Stimulated activated memory B cell treated with anti-CD40 and anti-IgM and Interleukin-4, amounts not matched to agents 10 μg/mL and 1 μg/mL and 100 μg/mL, for 72 hours (primary cell): ENCODE results near the gene RPGRIP1L.

Experiments used
- ATAC-seq: fragments of 150-1000 bp; cut with Tn5 transposase; 2 replicates; pipeline ENCODE4 v1.10.0; 2021
- H3K27ac Mint-ChIP-seq: one replicate; pipeline ENCODE4 v1.8.0; 2022; ENCODE audit warnings: mild to moderate bottlenecking, mixed read lengths
- H3K27me3 Mint-ChIP-seq: one replicate; pipeline ENCODE4 v1.8.0; 2022; ENCODE audit warnings: mixed read lengths
- H3K36me3 Mint-ChIP-seq: one replicate; pipeline ENCODE4 v1.8.0; 2022; ENCODE audit warnings: mixed read lengths
- H3K4me1 Mint-ChIP-seq: one replicate; pipeline ENCODE4 v1.8.0; 2022; ENCODE audit warnings: mixed read lengths
- H3K4me3 Mint-ChIP-seq: one replicate; pipeline ENCODE4 v1.8.0; 2022; ENCODE audit warnings: mild to moderate bottlenecking, moderate library complexity, mixed read lengths
- H3K9me3 Mint-ChIP-seq: one replicate; pipeline ENCODE4 v1.8.0; 2022; ENCODE audit warnings: mixed read lengths

RPGRIP1L gene

GRCh38 chr16:53643474-53643873, 60.2 kb downstream of the RPGRIP1L start:
- peaks cover 21% of the 10 kb centered on the region for H3K9me3 Mint-ChIP-seq
- no peak overlapping the region for H3K4me3 Mint-ChIP-seq
- no peaks in the 10 kb centered on the region for H3K27me3 Mint-ChIP-seq
- ATAC-seq = no peak
- H3K27ac Mint-ChIP-seq = no peak overlapping the region
- H3K4me1 Mint-ChIP-seq = no peaks in the 10 kb centered on the region
- peaks cover 62% of the 10 kb centered on the region for H3K36me3 Mint-ChIP-seq

GRCh38 chr16:53642094-53642493, 61.6 kb downstream of the RPGRIP1L start:
- ATAC-seq = no peak
- H3K4me1 Mint-ChIP-seq = no peaks in the 10 kb centered on the region
- no peak overlapping the region for H3K4me3 Mint-ChIP-seq
- H3K9me3 Mint-ChIP-seq = peaks cover 21% of the 10 kb centered on the region
- no peaks in the 10 kb centered on the region for H3K27me3 Mint-ChIP-seq
- peaks cover 62% of the 10 kb centered on the region for H3K36me3 Mint-ChIP-seq
- no peak overlapping the region for H3K27ac Mint-ChIP-seq

GRCh38 chr16:53636978-53637377, 66.7 kb downstream of the RPGRIP1L start:
- no peak overlapping the region for H3K27ac Mint-ChIP-seq

GRCh38 chr16:53632526-53632925, 71.1 kb downstream of the RPGRIP1L start:
- Mint-ChIP-seq H3K27me3 (no peaks in the 10 kb centered on the region), H3K4me3 (no peak overlapping the region), H3K27ac (no peak overlapping the region), H3K36me3 (peaks cover 13% of the 10 kb centered on the region), H3K4me1 (no peaks in the 10 kb centered on the region), H3K9me3 (no peaks in the 10 kb centered on the region)
- no peak for ATAC-seq

More at GRCh38 chr16:53636978-53637377, 66.7 kb downstream of the RPGRIP1L start:
- H3K27me3 Mint-ChIP-seq = no peaks in the 10 kb centered on the region
- H3K9me3 Mint-ChIP-seq = no peaks in the 10 kb centered on the region
- H3K4me3 Mint-ChIP-seq = no peak overlapping the region
- ATAC-seq = no peak
- H3K4me1 Mint-ChIP-seq = no peaks in the 10 kb centered on the region
- H3K36me3 Mint-ChIP-seq = peaks cover 25% of the 10 kb centered on the region

GRCh38 chr16:53631236-53632025, 72.2 kb downstream of the RPGRIP1L start:
- Mint-ChIP-seq H3K27me3 (no peaks in the 10 kb centered on the region), H3K9me3 (no peaks in the 10 kb centered on the region), H3K4me1 (no peaks in the 10 kb centered on the region), H3K36me3 (peaks cover 5% of the 10 kb centered on the region), H3K27ac (no peak overlapping the region), H3K4me3 (no peak overlapping the region)
- no peak for ATAC-seq

- no peak for ATAC-seq
- Mint-ChIP-seq H3K4me3 (no peak overlapping the region), H3K27ac (no peak overlapping the region), H3K36me3 (peaks cover 5% of the 10 kb centered on the region), H3K9me3 (no peaks in the 10 kb centered on the region), H3K27me3 (no peaks in the 10 kb centered on the region), H3K4me1 (no peaks in the 10 kb centered on the region)
Measured at GRCh38 chr16:53629607-53630312, 73.9 kb downstream of the RPGRIP1L start.

GRCh38 chr16:53629151-53629550, 74.5 kb downstream of the RPGRIP1L start:
- H3K27ac Mint-ChIP-seq = no peak overlapping the region
- no peak for ATAC-seq
- no peaks in the 10 kb centered on the region for H3K9me3 Mint-ChIP-seq

GRCh38 chr16:53626811-53627210, 76.8 kb downstream of the RPGRIP1L start:
- H3K4me3 Mint-ChIP-seq = no peak overlapping the region
- no peaks in the 10 kb centered on the region for H3K27me3 Mint-ChIP-seq
- ATAC-seq = no peak
- H3K27ac Mint-ChIP-seq = no peak overlapping the region
- no peaks in the 10 kb centered on the region for H3K9me3 Mint-ChIP-seq
- H3K36me3 Mint-ChIP-seq = no peaks in the 10 kb centered on the region
- no peaks in the 10 kb centered on the region for H3K4me1 Mint-ChIP-seq

More at GRCh38 chr16:53629151-53629550, 74.5 kb downstream of the RPGRIP1L start:
- Mint-ChIP-seq H3K27me3 (no peaks in the 10 kb centered on the region), H3K4me1 (no peaks in the 10 kb centered on the region), H3K36me3 (no peaks in the 10 kb centered on the region), H3K4me3 (no peak overlapping the region)

GRCh38 chr16:53626161-53626560, 77.5 kb downstream of the RPGRIP1L start:
- no peaks in the 10 kb centered on the region for H3K36me3 Mint-ChIP-seq
- no peaks in the 10 kb centered on the region for H3K4me1 Mint-ChIP-seq
- H3K27ac Mint-ChIP-seq = no peak overlapping the region
- H3K4me3 Mint-ChIP-seq = no peak overlapping the region
- no peaks in the 10 kb centered on the region for H3K9me3 Mint-ChIP-seq
- no peak for ATAC-seq
- no peaks in the 10 kb centered on the region for H3K27me3 Mint-ChIP-seq

GRCh38 chr16:53625221-53625620, 78.4 kb downstream of the RPGRIP1L start:
- Mint-ChIP-seq H3K9me3 (no peaks in the 10 kb centered on the region), H3K27ac (no peak overlapping the region)

GRCh38 chr16:53622315-53622714, 81.3 kb downstream of the RPGRIP1L start:
- Mint-ChIP-seq H3K36me3 (peaks cover 15% of the 10 kb centered on the region), H3K4me3 (no peak overlapping the region), H3K27ac (no peak overlapping the region), H3K4me1 (no peaks in the 10 kb centered on the region), H3K27me3 (no peaks in the 10 kb centered on the region), H3K9me3 (no peaks in the 10 kb centered on the region)
- ATAC-seq = no peak

More at GRCh38 chr16:53625221-53625620, 78.4 kb downstream of the RPGRIP1L start:
- Mint-ChIP-seq H3K36me3 (no peaks in the 10 kb centered on the region), H3K4me1 (no peaks in the 10 kb centered on the region), H3K4me3 (no peak overlapping the region), H3K27me3 (no peaks in the 10 kb centered on the region)
- ATAC-seq = peak; percentile 82

- ATAC-seq = no peak
- Mint-ChIP-seq H3K36me3 (peaks cover 15% of the 10 kb centered on the region), H3K9me3 (no peaks in the 10 kb centered on the region), H3K27ac (no peak overlapping the region), H3K4me1 (no peaks in the 10 kb centered on the region), H3K4me3 (no peak overlapping the region), H3K27me3 (no peaks in the 10 kb centered on the region)
Measured at GRCh38 chr16:53620476-53620875, 83.2 kb downstream of the RPGRIP1L start.

GRCh38 chr16:53619235-53619634, 84.4 kb downstream of the RPGRIP1L start:
- Mint-ChIP-seq H3K27me3 (no peaks in the 10 kb centered on the region), H3K4me1 (no peaks in the 10 kb centered on the region), H3K4me3 (no peak overlapping the region), H3K9me3 (no peaks in the 10 kb centered on the region), H3K27ac (no peak overlapping the region), H3K36me3 (peaks cover 15% of the 10 kb centered on the region)
- ATAC-seq = no peak

- Mint-ChIP-seq H3K9me3 (no peaks in the 10 kb centered on the region), H3K27ac (no peak overlapping the region), H3K4me3 (no peak overlapping the region), H3K27me3 (no peaks in the 10 kb centered on the region), H3K4me1 (no peaks in the 10 kb centered on the region), H3K36me3 (peaks cover 20% of the 10 kb centered on the region)
- ATAC-seq = no peak
Measured at GRCh38 chr16:53614346-53614745, 89.3 kb downstream of the RPGRIP1L start.

- no peaks in the 10 kb centered on the region for H3K9me3 Mint-ChIP-seq
- no peak for ATAC-seq
Measured at GRCh38 chr16:53612003-53612402, 91.7 kb downstream of the RPGRIP1L start.

More at GRCh38 chr16:53612003-53612402, 91.7 kb downstream of the RPGRIP1L start:
- Mint-ChIP-seq H3K4me3 (no peak overlapping the region), H3K4me1 (no peaks in the 10 kb centered on the region), H3K27ac (no peak overlapping the region), H3K27me3 (no peaks in the 10 kb centered on the region), H3K36me3 (peaks cover 5% of the 10 kb centered on the region)
